Ecto neural progenitor cell (in vitro differentiated cells): ENCODE measurements around the gene MYO10.

Experiments used
- DNase-seq: peaks from one replicate; pipeline ENCODE4 v3.0.0-alpha.2; 2018; ENCODE audit warnings: low spot score

The MYO10 gene

DNA sequence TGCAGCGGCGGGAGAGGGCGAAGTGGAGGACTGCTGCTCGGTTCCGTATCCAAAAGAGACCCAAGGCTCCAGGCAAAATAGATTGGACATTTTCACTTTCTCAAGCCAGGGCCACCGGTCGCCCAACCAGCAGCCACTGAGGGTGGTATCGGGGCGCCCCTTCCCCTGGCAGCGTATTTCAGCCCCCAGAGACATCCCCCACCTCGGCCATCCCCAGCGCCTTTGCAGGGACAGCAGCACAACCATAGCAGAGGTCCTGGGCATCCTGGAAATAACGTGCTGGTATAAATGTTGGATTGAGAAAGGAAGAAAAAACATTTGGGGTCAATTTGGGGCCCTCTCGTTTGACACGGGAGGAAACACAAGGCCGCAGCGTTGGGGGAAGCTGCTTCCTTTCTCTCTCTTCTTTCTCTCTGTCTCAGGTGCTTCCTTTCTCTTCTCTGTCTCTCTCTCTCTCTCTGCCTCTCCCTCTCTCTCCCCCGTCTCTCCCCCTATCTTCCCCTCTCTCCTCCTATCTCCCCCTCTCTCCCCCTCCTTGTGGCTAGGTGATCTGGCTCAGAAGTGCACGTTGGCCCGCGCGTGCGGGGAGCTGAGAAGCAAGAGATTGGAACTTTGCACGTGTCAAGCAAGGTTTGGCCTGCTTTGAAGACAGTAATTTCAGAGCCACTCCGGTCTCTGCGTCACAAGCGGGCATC, 318.7 kb downstream of the MYO10 start:
- no peak for DNase-seq

DNA sequence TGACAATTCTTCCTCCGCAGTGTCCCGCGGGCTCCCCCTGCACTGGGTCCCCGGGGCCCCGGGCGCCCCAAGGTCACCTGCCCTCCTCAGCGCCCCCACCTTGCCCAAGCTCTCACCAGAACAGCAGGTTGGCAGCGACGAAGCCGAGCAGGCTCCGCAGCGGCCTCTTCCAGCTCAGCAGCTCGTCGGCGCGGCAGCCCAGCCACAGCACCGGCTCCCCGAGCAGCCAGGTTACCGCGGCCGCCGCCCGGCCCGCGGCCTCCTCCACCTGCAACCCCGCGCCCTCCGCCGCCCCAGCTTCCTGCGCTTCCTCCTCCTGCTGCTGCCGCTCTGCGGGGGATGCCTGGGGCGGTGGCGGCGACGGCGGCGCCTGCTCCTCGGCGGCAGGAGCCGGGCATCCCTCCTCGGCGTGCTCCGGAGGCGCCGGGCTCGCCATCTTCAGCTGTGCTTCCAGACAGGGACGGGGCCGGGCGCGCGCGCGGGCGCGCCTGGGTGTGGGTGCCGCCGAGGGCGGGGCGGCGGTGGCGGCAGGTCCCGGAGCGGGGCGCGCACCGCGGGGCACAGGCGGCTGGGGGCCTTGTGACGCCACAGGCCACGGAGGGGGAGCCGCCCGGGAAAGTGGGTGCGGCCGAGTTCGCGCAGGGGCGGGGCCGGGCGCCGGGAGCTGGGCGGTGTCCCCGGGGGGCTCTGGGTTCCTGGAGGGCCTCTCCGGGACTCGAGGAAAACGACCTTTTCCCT, 319.4 kb downstream of the MYO10 start, which contains the start of gene RETREG1:
Gene RETREG1, minus strand, starts transcription at position 462 of the 738 bp plus-strand sequence. Its CDS starts 26 bp downstream, at position 436.
- peak; percentile 80 for DNase-seq

- no peak for DNase-seq
Measured at GRCh38 chr5:16615741-16616535, 320.1 kb downstream of the MYO10 start.

DNA sequence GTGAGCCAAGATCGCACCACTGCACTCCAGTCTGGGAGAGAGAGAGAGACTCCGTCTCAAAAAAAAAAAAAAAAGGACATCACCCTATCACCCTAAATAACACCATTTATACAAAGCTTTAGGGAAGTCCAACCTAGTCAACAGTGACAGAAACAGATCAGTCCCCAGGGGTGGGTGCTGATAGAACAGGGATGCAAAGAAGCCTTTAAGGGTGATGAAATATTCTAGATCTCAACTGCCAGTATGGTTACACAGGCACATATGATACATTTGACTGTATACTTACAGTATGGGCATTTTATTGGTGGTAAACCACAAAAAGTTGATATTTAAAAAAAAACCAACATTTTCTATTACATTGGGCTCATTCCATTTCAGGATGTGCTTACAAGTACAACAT, 324.1 kb downstream of the MYO10 start:
- no peak for DNase-seq
